ENCODE measurements around the gene RAB44.
"Not testable (repeated sequence)": the region's sequence is repeated elsewhere in the genome, so short reads cannot be mapped to it uniquely, and the experiment has no call there.

Gene RAB44

DNA sequence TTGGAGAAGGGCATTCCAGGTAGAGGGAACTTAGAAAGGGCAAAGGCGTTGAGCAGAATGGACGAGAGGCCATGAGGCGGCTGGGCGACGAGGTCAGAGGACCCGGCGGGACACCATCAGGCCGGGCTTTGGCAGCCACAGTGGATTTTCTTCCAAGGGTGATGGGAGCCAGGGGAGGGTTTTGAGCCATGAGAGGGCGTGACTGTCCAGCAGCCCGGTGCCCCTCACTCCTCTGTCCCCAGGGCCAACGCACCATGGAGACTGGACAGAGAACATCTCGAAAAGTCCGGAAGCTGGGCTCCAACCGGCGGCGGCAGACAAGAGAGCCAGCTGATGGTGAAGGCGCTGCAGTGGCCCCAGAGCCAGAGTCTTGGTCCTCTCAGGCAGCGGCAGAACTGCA is 6.4 kb downstream of the RAB44 start:
- no peak overlapping the region for H2AFZ ChIP-seq (ENCODE audit: low read depth, low read length)
- H4K8ac ChIP-seq (ENCODE audit: low read length), result no peak overlapping the region
- H3K27ac ChIP-seq (ENCODE audit: low read length, poor library complexity, severe bottlenecking), result no peak overlapping the region
- H3K27me3 ChIP-seq (ENCODE audit: control insufficient read depth in 1 of 2, insufficient read depth in 1 of 2, low read length in 2 of 2), result peaks cover 15 to 17% of the 10 kb centered on the region in 2 experiments
- no peak overlapping the region for H3K18ac ChIP-seq (ENCODE audit: low read depth in 1 of 2, low read length in 2 of 2)
- H2AK5ac ChIP-seq (ENCODE audit: low read length, severe bottlenecking), result no peak overlapping the region
- no peak overlapping the region for H3K23ac ChIP-seq (ENCODE audit: low read length in 2 of 2)
- no peak for DNase-seq
- no peak overlapping the region for H2BK120ac ChIP-seq (ENCODE audit: low read depth, low read length)
- 91% methylated on average over 18 of the region's 18 CpGs for WGBS
- no peak overlapping the region for H3K4ac ChIP-seq (ENCODE audit: low read depth in 1 of 2, low read length in 2 of 2)
- H3K9ac ChIP-seq (ENCODE audit: low read length), result no peak overlapping the region
- no peaks in the 10 kb centered on the region for H3K9me3 ChIP-seq (ENCODE audit: control insufficient read depth, low read length)
- H2BK15ac ChIP-seq (ENCODE audit: low read depth, poor library complexity, severe bottlenecking), result no peak overlapping the region
- peaks cover 4% of the 10 kb centered on the region for H3K4me1 ChIP-seq (ENCODE audit: control insufficient read depth, insufficient read depth, low read depth, low read length)
- no peak overlapping the region for H2BK12ac ChIP-seq (ENCODE audit: low read length in 2 of 2)
- H3K4me3 ChIP-seq (ENCODE audit: insufficient read depth in 1 of 2, low read depth in 1 of 2, low read length in 2 of 2), result no peak overlapping the region
- no peaks in the 10 kb centered on the region for H3K36me3 ChIP-seq (ENCODE audit: control insufficient read depth in 1 of 2, insufficient read depth in 2 of 2, low read depth in 1 of 2, low read length in 2 of 2)
- H3K79me1 ChIP-seq (replicated peaks; ENCODE audit: low read length, poor library complexity, severe bottlenecking), result no peaks in the 10 kb centered on the region
- no peak overlapping the region for H4K91ac ChIP-seq (ENCODE audit: low read length)
- H3K4me2 ChIP-seq (ENCODE audit: low read length, poor library complexity, severe bottlenecking), result no peak overlapping the region
- H2BK5ac ChIP-seq (ENCODE audit: low read depth, low read length, poor library complexity, severe bottlenecking), result no peak overlapping the region
- no peak overlapping the region for H3K14ac ChIP-seq (ENCODE audit: low read length in 2 of 2)

DNA sequence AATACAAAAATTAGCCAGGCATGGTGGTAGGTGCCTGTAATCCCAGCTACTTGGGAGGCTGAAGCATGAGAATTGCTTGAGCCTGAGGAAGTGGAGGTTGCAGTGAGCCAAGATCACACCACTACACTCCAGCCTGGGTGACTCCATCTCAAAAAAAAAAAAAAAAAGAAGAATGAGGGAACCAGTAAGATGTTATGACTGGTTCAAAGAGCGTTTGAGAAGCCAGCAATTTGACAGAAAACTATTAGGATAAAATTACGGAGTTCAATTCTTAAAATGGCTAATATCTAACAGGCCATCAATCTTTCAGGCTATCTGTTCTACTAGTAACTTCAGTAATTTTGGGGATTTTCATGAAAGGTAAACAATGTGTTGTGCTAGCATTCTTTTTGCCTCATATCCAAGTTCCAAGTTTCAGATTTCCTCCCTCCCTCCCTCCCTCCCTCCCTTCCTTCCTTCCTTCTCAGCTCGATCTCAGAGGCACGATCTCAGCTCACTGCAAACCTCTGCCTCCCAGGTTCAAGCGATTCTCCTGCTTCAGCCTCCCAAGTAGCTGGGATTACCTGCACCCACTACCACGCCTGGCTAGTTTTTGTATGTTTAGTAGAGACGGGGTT is 7.4 kb downstream of the RAB44 start:
- not testable (repeated sequence) for H3K23ac ChIP-seq (ENCODE audit: low read length in 2 of 2); H2BK12ac ChIP-seq (ENCODE audit: low read length in 2 of 2); H3K36me3 ChIP-seq (ENCODE audit: control insufficient read depth in 1 of 2, insufficient read depth in 2 of 2, low read depth in 1 of 2, low read length in 2 of 2); H3K9ac ChIP-seq (ENCODE audit: low read length); H3K14ac ChIP-seq (ENCODE audit: low read length in 2 of 2); H2AFZ ChIP-seq (ENCODE audit: low read depth, low read length); H2BK15ac ChIP-seq (ENCODE audit: low read depth, poor library complexity, severe bottlenecking); H4K91ac ChIP-seq (ENCODE audit: low read length); H4K8ac ChIP-seq (ENCODE audit: low read length); DNase-seq; H3K4me3 ChIP-seq (ENCODE audit: insufficient read depth in 1 of 2, low read depth in 1 of 2, low read length in 2 of 2); H3K18ac ChIP-seq (ENCODE audit: low read depth in 1 of 2, low read length in 2 of 2); H3K4ac ChIP-seq (ENCODE audit: low read depth in 1 of 2, low read length in 2 of 2); H3K4me1 ChIP-seq (ENCODE audit: control insufficient read depth, insufficient read depth, low read depth, low read length); H2BK120ac ChIP-seq (ENCODE audit: low read depth, low read length); H3K9me3 ChIP-seq (ENCODE audit: control insufficient read depth, low read length); H3K79me1 ChIP-seq (replicated peaks; ENCODE audit: low read length, poor library complexity, severe bottlenecking); H3K27ac ChIP-seq (ENCODE audit: low read length, poor library complexity, severe bottlenecking); H2BK5ac ChIP-seq (ENCODE audit: low read depth, low read length, poor library complexity, severe bottlenecking); H3K4me2 ChIP-seq (ENCODE audit: low read length, poor library complexity, severe bottlenecking); H2AK5ac ChIP-seq (ENCODE audit: low read length, severe bottlenecking)
- H3K27me3 ChIP-seq (ENCODE audit: control insufficient read depth in 1 of 2, insufficient read depth in 1 of 2, low read length in 2 of 2), result peaks cover 10% of the 10 kb centered on the region in 2 experiments
- WGBS, result 77% methylated on average over 6 of the region's 7 CpGs

DNA sequence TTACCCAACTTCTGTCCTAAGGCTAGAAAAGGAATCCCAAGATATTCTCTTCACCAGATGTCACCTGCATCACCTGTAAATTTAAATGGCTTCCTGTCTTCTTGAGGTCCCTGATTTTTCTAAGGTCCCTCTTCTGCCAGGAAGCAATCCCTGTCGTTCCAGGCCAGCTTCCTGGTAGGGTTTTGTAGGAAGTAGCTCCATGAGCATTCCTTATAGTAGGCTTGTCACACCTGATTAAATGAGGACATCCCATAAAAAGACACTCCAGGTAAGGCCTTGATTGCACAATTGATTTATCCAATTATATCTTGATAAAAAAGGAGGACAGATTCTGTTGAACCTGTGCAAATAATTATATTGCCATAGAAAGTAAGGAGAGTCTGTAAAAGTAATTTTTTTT is 8.7 kb downstream of the RAB44 start:
- Histone ChIP-seq H2BK15ac (ENCODE audit: low read depth, poor library complexity, severe bottlenecking) (no peak overlapping the region), H3K18ac (ENCODE audit: low read depth in 1 of 2, low read length in 2 of 2) (no peak overlapping the region), H3K4ac (ENCODE audit: low read depth in 1 of 2, low read length in 2 of 2) (no peak overlapping the region), H4K91ac (ENCODE audit: low read length) (no peak overlapping the region), H3K27ac (ENCODE audit: low read length, poor library complexity, severe bottlenecking) (no peak overlapping the region), H3K4me1 (ENCODE audit: control insufficient read depth, insufficient read depth, low read depth, low read length) (peaks cover 3% of the 10 kb centered on the region), H3K9me3 (ENCODE audit: control insufficient read depth, low read length) (no peaks in the 10 kb centered on the region), H3K36me3 (ENCODE audit: control insufficient read depth in 1 of 2, insufficient read depth in 2 of 2, low read depth in 1 of 2, low read length in 2 of 2) (no peaks in the 10 kb centered on the region), H3K27me3 (ENCODE audit: control insufficient read depth in 1 of 2, insufficient read depth in 1 of 2, low read length in 2 of 2) (peaks cover 10% of the 10 kb centered on the region in 2 experiments), H2AK5ac (ENCODE audit: low read length, severe bottlenecking) (no peak overlapping the region), H3K4me3 (ENCODE audit: insufficient read depth in 1 of 2, low read depth in 1 of 2, low read length in 2 of 2) (no peak overlapping the region), H3K14ac (ENCODE audit: low read length in 2 of 2) (no peak overlapping the region), H3K23ac (ENCODE audit: low read length in 2 of 2) (no peak overlapping the region), H4K8ac (ENCODE audit: low read length) (no peak overlapping the region), H2BK5ac (ENCODE audit: low read depth, low read length, poor library complexity, severe bottlenecking) (no peak overlapping the region), H3K79me1 (replicated peaks; ENCODE audit: low read length, poor library complexity, severe bottlenecking) (no peaks in the 10 kb centered on the region), H2BK12ac (ENCODE audit: low read length in 2 of 2) (no peak overlapping the region), H3K9ac (ENCODE audit: low read length) (no peak overlapping the region), H2AFZ (ENCODE audit: low read depth, low read length) (no peak overlapping the region), H3K4me2 (ENCODE audit: low read length, poor library complexity, severe bottlenecking) (no peak overlapping the region), H2BK120ac (ENCODE audit: low read depth, low read length) (no peak overlapping the region)
- no peak for DNase-seq
- WGBS, result 86% methylated on average over 1 of the region's 1 CpG

DNA sequence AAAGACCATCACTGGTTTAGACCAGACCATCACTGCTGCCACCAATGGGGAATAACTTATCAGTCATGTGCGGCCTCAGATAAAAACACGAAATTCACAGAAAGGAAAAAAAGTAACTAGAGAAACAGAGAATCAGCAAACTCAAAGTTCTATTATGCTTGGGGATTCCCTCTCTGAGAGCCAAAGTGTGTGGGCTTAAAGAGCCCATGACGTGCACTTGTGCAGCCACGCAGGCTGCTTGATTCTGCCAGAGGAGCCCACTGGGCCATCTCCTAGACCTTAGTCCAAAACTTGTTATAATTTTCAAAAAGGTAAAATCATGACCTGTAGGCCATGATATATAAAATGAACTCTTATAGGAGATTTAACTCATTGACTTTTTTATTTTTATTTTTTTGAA is 15.2 kb downstream of the RAB44 start:
- Histone ChIP-seq H3K18ac (ENCODE audit: low read depth in 1 of 2, low read length in 2 of 2) (no peak overlapping the region), H2BK120ac (ENCODE audit: low read depth, low read length) (no peak overlapping the region), H3K9ac (ENCODE audit: low read length) (no peak overlapping the region), H3K27me3 (ENCODE audit: control insufficient read depth in 1 of 2, insufficient read depth in 1 of 2, low read length in 2 of 2) (peaks cover 10 to 23% of the 10 kb centered on the region in 2 experiments), H3K79me1 (replicated peaks; ENCODE audit: low read length, poor library complexity, severe bottlenecking) (no peaks in the 10 kb centered on the region), H4K91ac (ENCODE audit: low read length) (no peak overlapping the region), H4K8ac (ENCODE audit: low read length) (no peak overlapping the region), H3K4me3 (ENCODE audit: insufficient read depth in 1 of 2, low read depth in 1 of 2, low read length in 2 of 2) (no peak overlapping the region), H3K23ac (ENCODE audit: low read length in 2 of 2) (no peak overlapping the region), H2BK5ac (ENCODE audit: low read depth, low read length, poor library complexity, severe bottlenecking) (no peak overlapping the region), H3K27ac (ENCODE audit: low read length, poor library complexity, severe bottlenecking) (no peak overlapping the region), H2AK5ac (ENCODE audit: low read length, severe bottlenecking) (no peak overlapping the region), H2BK15ac (ENCODE audit: low read depth, poor library complexity, severe bottlenecking) (no peak overlapping the region), H3K4me1 (ENCODE audit: control insufficient read depth, insufficient read depth, low read depth, low read length) (peaks cover 2% of the 10 kb centered on the region), H3K4me2 (ENCODE audit: low read length, poor library complexity, severe bottlenecking) (no peak overlapping the region), H2BK12ac (ENCODE audit: low read length in 2 of 2) (no peak overlapping the region), H2AFZ (ENCODE audit: low read depth, low read length) (no peak overlapping the region), H3K4ac (ENCODE audit: low read depth in 1 of 2, low read length in 2 of 2) (no peak overlapping the region), H3K36me3 (ENCODE audit: control insufficient read depth in 1 of 2, insufficient read depth in 2 of 2, low read depth in 1 of 2, low read length in 2 of 2) (no peaks in the 10 kb centered on the region), H3K14ac (ENCODE audit: low read length in 2 of 2) (no peak overlapping the region), H3K9me3 (ENCODE audit: control insufficient read depth, low read length) (no peaks in the 10 kb centered on the region)
- no peak for DNase-seq
- WGBS, result 92% methylated on average over 4 of the region's 4 CpGs

Data from mesenchymal stem cell (in vitro differentiated cells and primary cell).